ENCODE data around the gene LIPC. TPM values are rescaled to one million over a fixed set of nuclear protein-coding genes. Genes with fewer than 3 reads are reported as not detected.

The LIPC gene
- total RNA-seq, 1 donor from 2014 or later = 0.64 TPM

DNA sequence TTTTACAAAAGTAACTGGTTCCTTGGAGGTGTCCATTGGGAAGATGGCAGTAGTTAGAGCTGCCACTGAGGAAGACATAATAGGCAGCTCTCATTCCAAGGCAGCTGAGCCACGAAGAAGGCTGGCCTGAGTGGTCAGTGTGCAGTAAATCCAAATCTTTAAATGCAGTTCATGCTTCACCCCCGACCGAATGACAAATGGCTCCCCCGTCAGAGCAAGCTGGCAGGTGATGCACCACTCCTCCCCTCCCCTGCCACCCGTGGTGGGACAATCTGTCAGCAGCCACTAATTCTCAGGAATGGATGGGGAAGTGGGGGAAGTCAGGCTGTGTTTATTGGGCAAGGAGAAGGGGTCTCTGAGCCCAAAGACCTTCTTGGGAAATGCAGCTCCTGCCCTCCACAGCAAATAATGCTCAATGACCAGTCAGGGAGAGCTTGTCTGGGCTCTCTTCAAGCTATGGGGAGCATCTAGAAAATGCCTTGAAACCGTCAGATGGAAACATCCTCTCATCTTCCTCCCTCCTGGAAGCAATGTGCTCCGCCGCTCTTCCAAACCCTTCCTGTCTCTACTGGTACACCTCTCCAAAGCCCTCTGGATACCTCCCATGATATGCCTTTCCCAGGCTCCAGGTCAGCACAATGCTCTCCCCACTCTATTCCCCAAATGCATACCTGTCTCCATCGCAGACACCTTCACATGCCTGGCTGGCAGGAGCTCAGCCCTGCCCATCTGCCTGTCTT is 65.4 kb downstream of the LIPC start:
- H3K4me1 ChIP-seq = no peaks in the 10 kb centered on the region
- DNase-seq (no peak), ATAC-seq (no peak)
- no peak overlapping the region for H3K27ac ChIP-seq
- no peaks in the 10 kb centered on the region for H3K36me3 ChIP-seq
- TF ChIP-seq, protein P1, sequence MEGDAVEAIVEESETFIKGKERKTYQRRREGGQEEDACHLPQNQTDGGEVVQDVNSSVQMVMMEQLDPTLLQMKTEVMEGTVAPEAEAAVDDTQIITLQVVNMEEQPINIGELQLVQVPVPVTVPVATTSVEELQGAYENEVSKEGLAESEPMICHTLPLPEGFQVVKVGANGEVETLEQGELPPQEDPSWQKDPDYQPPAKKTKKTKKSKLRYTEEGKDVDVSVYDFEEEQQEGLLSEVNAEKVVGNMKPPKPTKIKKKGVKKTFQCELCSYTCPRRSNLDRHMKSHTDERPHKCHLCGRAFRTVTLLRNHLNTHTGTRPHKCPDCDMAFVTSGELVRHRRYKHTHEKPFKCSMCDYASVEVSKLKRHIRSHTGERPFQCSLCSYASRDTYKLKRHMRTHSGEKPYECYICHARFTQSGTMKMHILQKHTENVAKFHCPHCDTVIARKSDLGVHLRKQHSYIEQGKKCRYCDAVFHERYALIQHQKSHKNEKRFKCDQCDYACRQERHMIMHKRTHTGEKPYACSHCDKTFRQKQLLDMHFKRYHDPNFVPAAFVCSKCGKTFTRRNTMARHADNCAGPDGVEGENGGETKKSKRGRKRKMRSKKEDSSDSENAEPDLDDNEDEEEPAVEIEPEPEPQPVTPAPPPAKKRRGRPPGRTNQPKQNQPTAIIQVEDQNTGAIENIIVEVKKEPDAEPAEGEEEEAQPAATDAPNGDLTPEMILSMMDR (IDR thresholded peaks at IDR 0.05) = no peak
- H3K27me3 ChIP-seq = no peaks in the 10 kb centered on the region
- intact Hi-C loops (cut with DNase I) = no loop called here
- H3K4me3 ChIP-seq = no peak overlapping the region
- H3K9me3 ChIP-seq = no peaks in the 10 kb centered on the region

DNA sequence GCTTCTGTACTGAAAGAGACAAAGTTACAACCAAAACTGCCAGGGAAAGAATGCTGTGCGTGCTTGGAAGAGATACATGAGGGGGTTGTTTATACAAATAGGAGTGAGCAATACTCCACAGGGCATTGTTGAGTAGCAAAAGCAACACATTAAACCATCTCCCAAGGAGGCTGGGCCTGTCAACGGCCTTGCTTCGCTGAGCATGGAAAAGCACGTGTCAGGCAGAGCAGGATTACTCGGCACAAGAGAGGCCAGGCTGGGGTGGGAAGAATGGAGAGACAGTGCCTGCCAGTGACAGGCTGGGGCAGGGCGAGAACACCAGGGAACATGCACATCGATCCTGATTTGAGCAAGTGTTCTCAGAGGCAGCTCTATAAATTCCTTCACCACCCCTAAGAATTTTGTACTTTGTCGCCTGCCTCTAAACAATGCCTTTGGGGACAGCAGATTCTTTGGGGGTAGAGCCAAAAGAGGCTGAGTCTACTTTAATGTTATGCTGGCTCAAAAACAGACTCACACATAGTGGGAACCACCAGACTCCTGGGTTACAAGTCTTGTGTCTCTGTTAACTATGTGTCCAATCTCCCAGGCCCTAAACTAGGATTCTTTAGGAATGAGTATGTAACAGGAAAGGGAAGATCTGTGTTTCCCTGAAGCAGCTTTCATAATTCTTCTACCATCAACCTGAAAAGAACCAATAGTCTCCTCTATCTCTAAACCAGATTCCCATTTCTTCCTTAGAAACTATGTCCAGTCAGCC is 67.2 kb downstream of the LIPC start:
- no peaks in the 10 kb centered on the region for H3K36me3 ChIP-seq
- TF ChIP-seq, protein P1 (IDR thresholded peaks at IDR 0.05) = no peak
- no peaks in the 10 kb centered on the region for H3K9me3 ChIP-seq
- no peak overlapping the region for H3K4me3 ChIP-seq
- no peaks in the 10 kb centered on the region for H3K27me3 ChIP-seq
- DNase-seq (no peak), ATAC-seq (no peak)
- no peak overlapping the region for H3K27ac ChIP-seq
- H3K4me1 ChIP-seq = no peaks in the 10 kb centered on the region
- intact Hi-C loops (cut with DNase I) = no loop called here

DNA sequence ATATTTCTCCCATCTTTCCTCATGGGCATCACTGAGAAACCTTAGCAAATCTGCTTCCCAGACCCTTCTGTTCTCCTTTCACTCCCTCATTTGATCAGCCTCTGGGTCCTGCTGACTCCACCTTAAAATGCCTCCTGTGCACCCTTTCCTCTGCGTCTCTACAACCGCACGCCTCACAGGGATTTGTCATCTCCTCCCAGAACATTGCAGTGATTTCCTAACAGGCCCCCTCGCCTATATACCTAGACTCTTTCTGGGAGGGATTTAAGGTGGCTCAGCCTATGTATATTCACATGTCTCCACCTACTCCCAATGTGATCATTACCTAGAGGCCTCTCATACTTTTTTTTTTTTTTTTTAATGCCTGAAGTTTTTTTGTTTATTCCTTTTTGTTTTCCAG is 69.2 kb downstream of the LIPC start:
- intact Hi-C loops (cut with DNase I) = no loop called here
- DNase-seq (no peak), ATAC-seq (no peak)
- Histone ChIP-seq H3K4me1 (no peaks in the 10 kb centered on the region), H3K4me3 (no peak overlapping the region), H3K36me3 (no peaks in the 10 kb centered on the region), H3K9me3 (no peaks in the 10 kb centered on the region), H3K27me3 (no peaks in the 10 kb centered on the region), H3K27ac (no peak overlapping the region)
- TF ChIP-seq, protein P1 (IDR thresholded peaks at IDR 0.05) = no peak

DNA sequence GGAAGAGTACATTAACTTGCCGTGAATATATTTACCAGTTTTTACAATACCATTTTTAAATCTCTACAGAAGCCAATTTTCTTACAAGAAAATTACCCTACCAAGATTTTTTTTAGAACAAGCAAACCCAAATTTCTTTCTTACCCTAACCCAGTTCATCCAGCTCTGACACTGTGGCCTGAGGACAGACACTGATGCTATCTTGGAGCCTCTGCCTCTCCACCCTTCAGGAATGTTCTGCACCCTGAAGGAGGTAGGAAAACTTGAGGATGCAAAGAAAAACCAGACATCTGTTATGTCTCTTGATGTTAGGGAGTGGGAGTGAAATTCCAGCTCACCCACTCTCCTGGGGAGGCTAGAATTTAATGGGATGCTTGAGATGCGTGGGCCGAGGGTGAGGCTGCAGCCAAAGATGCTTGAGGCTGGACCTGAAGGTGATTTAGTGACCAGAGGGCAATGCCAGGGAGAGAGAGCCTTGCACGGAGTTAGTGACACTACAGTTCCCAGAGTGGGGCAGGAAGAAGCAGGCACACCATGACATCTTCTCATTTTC is 69.9 kb downstream of the LIPC start:
- intact Hi-C loops (cut with DNase I) = no loop called here
- H3K4me1 ChIP-seq = no peaks in the 10 kb centered on the region
- DNase-seq (no peak), ATAC-seq (no peak)
- H3K27ac ChIP-seq = no peak overlapping the region
- no peaks in the 10 kb centered on the region for H3K9me3 ChIP-seq
- H3K27me3 ChIP-seq = no peaks in the 10 kb centered on the region
- TF ChIP-seq, protein P1 (IDR thresholded peaks at IDR 0.05) = no peak
- H3K4me3 ChIP-seq = no peak overlapping the region
- no peaks in the 10 kb centered on the region for H3K36me3 ChIP-seq

DNA sequence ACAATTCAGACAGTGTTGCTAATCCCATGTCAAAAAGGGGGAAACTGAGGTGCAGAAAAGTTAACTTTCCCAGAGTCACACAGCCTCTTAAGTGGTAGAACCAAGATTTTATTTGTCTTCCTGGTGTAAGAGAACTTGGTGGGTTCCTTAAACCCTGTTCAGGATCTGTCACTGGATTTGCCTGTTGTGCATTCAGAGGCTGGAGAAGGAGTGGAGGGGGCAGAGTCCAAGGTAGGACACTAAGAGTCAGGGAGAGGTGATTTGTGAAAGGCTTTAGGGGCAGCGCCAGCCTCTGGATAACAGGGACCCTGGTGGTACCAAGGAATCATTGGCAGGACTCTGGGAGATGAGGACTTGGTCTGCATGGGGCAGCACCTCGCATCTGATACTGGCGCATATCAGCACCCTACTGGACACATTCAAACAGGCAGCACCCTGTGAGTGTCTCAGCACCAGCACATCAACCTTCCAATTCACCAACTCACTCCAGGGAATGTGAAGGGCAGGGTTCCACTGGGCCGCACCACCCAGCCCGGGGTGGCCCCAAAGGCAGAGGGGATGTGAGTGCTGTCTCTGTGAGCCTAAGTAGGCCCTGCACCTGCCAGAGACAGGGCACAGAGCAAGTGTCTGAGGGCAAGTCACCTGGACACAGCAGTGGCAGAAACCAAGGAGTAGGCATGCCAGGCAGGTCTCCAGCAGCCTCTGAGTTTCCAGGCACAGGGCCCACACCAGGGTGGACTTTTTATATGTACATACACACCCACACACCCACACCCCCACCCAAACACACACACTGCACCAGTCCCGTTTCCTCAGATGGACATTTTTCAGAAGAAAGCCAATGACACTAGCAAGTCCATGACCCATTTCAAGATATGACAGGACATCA is 71.6 kb downstream of the LIPC start:
- Histone ChIP-seq H3K27ac (no peak overlapping the region), H3K27me3 (no peaks in the 10 kb centered on the region), H3K4me1 (no peaks in the 10 kb centered on the region), H3K4me3 (no peak overlapping the region), H3K9me3 (no peaks in the 10 kb centered on the region), H3K36me3 (no peaks in the 10 kb centered on the region)
- intact Hi-C loops (cut with DNase I) = no loop called here
- DNase-seq (no peak), ATAC-seq (no peak)
- TF ChIP-seq, protein P1 (IDR thresholded peaks at IDR 0.05) = no peak

Measured in upper lobe of right lung (tissue), 1 donor.